ENCODE results near the gene FOXP2. TPM values are rescaled to one million over a fixed set of nuclear protein-coding genes. Genes with fewer than 3 reads are reported as not detected.

The FOXP2 gene
- polyA plus RNA-seq, 2 of the 4 experiments (the other 2 are of a cell fraction) = 0.05 TPM; not detected in 1

DNA sequence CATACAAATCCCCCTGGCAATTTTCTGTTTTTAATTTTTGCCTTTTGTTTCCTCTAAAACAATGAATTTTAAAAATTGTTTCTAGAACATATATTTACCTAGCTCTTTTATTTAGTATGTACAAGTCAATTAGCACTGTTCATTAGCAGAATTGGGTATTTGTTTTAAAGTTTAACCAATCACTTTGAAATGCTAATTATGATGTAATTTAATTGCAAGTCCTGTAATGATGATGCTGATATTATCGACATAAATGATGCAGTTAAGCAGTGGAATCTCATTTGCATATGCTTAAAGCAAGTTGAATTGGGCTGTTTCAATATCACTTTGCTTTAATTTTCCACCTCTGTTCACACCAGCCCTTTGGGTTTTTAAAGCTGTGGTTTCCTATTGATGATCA is 2.7 kb downstream of the FOXP2 start:
- CTCF ChIA-PET = interaction anchor here (0.7 kb wide), 1 partner anchor 15 kb away, joined by 3 read pairs; no protein-coding TSS in a partner anchor
- Histone ChIP-seq H3K4me1 (peaks cover 17% of the 10 kb centered on the region), H3K9me3 (no peaks in the 10 kb centered on the region), H3K27ac (no peak overlapping the region), H3K4me2 (no peak overlapping the region), H3K4me3 (no peak overlapping the region)
- FAIRE-seq (no peak), DNase-seq (ENCODE audit: low read depth in 1 of 2, low spot score in 1 of 2) (no peak), ATAC-seq (no peak)
- TF ChIP-seq HOXA7 (CRISPR knock-in tag; IDR thresholded peaks at IDR 0.05) = no peak
- POLR2A ChIA-PET = no interaction called here
- 40% methylated on average over 1 of the region's 1 CpG for WGBS (ENCODE audit: missing lambda C conversion rate)

DNA sequence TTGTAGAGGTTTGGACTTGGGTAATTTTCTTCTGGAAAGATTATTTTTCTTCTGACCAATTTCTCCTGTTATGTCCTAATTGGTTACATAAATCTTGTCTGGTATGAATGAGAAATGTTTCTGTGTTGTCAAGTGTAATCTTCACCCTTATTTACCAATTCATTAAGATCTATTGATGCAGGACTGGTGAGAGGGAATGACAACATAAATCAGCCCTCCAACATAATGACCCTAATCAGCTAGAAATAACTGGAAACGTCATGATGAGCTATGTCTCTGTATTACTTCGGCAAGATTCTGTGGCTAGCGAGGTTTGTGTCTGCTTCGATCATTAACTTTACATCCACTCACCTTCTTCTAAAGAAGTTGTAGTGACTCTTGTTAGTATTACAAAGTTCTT is 3.5 kb downstream of the FOXP2 start:
- CTCF ChIA-PET = no interaction called here
- Histone ChIP-seq H3K4me2 (no peak overlapping the region), H3K27ac (no peak overlapping the region), H3K4me1 (peaks cover 17% of the 10 kb centered on the region), H3K9me3 (no peaks in the 10 kb centered on the region), H3K4me3 (no peak overlapping the region)
- WGBS (ENCODE audit: missing lambda C conversion rate) = 79% methylated on average over 4 of the region's 4 CpGs
- FAIRE-seq (no peak), DNase-seq (ENCODE audit: low read depth in 1 of 2, low spot score in 1 of 2) (no peak), ATAC-seq (no peak)
- TF ChIP-seq TFCP2L1 (CRISPR knock-in tag; IDR thresholded peaks at IDR 0.05) (no peak), ZC3H11A (IDR thresholded peaks at IDR 0.05) (no peak), CBX8 (IDR thresholded peaks at IDR 0.05) (no peak), CHD4 (IDR thresholded peaks at IDR 0.05; ENCODE audit: borderline replicate concordance) (no peak), POLR2AphosphoS2 (conservative IDR thresholded peaks at IDR 0.05; ENCODE audit: low read length) (no peak), EHF (CRISPR knock-in tag; IDR thresholded peaks at IDR 0.05) (no peak), TP53 (CRISPR knock-in tag; IDR thresholded peaks at IDR 0.05) (no peak), ZFP36 (IDR thresholded peaks at IDR 0.05; ENCODE audit: borderline replicate concordance, partially characterized antibody) (no peak), GATA3 (IDR thresholded peaks at IDR 0.05; ENCODE audit: borderline replicate concordance) (no peak), MAZ (IDR thresholded peaks at IDR 0.05; ENCODE audit: borderline replicate concordance, low read depth, low read length) (no peak), SMC3 (IDR thresholded peaks at IDR 0.05) (no peak), KDM5A (IDR thresholded peaks at IDR 0.05) (no peak)
- TF ChIP-seq, protein P1, sequence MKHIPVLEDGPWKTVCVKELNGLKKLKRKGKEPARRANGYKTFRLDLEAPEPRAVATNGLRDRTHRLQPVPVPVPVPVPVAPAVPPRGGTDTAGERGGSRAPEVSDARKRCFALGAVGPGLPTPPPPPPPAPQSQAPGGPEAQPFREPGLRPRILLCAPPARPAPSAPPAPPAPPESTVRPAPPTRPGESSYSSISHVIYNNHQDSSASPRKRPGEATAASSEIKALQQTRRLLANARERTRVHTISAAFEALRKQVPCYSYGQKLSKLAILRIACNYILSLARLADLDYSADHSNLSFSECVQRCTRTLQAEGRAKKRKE (CRISPR knock-in tag; IDR thresholded peaks at IDR 0.05; ENCODE audit: low read depth) = no peak
- TF ChIP-seq, protein P2, sequence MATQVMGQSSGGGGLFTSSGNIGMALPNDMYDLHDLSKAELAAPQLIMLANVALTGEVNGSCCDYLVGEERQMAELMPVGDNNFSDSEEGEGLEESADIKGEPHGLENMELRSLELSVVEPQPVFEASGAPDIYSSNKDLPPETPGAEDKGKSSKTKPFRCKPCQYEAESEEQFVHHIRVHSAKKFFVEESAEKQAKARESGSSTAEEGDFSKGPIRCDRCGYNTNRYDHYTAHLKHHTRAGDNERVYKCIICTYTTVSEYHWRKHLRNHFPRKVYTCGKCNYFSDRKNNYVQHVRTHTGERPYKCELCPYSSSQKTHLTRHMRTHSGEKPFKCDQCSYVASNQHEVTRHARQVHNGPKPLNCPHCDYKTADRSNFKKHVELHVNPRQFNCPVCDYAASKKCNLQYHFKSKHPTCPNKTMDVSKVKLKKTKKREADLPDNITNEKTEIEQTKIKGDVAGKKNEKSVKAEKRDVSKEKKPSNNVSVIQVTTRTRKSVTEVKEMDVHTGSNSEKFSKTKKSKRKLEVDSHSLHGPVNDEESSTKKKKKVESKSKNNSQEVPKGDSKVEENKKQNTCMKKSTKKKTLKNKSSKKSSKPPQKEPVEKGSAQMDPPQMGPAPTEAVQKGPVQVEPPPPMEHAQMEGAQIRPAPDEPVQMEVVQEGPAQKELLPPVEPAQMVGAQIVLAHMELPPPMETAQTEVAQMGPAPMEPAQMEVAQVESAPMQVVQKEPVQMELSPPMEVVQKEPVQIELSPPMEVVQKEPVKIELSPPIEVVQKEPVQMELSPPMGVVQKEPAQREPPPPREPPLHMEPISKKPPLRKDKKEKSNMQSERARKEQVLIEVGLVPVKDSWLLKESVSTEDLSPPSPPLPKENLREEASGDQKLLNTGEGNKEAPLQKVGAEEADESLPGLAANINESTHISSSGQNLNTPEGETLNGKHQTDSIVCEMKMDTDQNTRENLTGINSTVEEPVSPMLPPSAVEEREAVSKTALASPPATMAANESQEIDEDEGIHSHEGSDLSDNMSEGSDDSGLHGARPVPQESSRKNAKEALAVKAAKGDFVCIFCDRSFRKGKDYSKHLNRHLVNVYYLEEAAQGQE (IDR thresholded peaks at IDR 0.05) = no peak
- TF ChIP-seq, protein P3, sequence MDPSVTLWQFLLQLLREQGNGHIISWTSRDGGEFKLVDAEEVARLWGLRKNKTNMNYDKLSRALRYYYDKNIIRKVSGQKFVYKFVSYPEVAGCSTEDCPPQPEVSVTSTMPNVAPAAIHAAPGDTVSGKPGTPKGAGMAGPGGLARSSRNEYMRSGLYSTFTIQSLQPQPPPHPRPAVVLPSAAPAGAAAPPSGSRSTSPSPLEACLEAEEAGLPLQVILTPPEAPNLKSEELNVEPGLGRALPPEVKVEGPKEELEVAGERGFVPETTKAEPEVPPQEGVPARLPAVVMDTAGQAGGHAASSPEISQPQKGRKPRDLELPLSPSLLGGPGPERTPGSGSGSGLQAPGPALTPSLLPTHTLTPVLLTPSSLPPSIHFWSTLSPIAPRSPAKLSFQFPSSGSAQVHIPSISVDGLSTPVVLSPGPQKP (IDR thresholded peaks at IDR 0.05; ENCODE audit: low read depth, low read length) = no peak
- POLR2A ChIA-PET = no interaction called here

DNA sequence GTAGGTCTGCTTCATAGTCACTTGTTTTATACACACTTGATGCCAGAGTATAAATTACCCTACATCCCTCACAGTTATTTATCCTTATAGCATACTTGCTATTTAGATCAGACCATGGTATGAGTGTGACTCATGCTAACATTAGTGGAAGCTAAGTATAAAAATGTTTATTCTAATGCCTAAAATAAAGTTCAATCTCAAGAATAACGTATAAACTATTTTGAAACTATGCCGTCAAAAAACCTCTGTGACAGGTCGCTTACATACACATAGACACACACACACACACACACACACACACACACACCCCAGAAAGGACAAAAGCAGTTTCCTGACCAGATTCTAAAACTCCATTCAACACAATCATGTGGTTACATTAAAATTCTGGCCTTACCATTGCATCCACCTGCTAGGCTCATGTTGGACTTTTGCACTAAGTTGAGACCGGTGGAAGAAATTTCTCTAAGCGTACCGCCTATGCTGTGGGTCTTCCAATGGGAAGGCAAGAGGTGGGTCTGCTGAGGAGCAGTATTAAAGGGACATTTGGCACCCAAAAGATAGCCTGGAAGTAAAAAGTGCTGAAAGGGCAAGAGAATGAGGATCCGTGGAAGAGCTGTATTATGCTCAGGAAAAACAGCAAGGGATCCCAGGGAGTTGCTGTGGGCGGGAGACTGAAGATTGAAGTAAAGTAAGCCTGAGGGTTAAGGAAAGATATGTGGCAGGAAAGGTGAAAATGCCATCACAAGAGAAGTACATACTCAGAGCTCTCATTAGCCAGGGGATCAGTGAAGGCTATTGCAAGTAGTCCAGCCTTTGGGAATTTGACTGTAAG is 5.0 kb downstream of the FOXP2 start:
- CTCF ChIA-PET = interaction anchor here (0.6 kb wide), 1 partner anchor 1549 kb away, joined by 3 read pairs; no protein-coding TSS in a partner anchor
- POLR2A ChIA-PET = no interaction called here
- WGBS (ENCODE audit: missing lambda C conversion rate) = 68% methylated on average over 8 of the region's 8 CpGs
- Histone ChIP-seq H3K9me3 (no peaks in the 10 kb centered on the region), H3K27ac (no peak overlapping the region), H3K4me3 (no peak overlapping the region), H3K4me2 (no peak overlapping the region), H3K4me1 (peaks cover 14% of the 10 kb centered on the region)
- ATAC-seq (no peak), FAIRE-seq (no peak), DNase-seq (ENCODE audit: low read depth in 1 of 2, low spot score in 1 of 2) (no peak)
- TF ChIP-seq RFX5 (IDR thresholded peaks at IDR 0.05) (no peak), RCOR1 (IDR thresholded peaks at IDR 0.05; ENCODE audit: low read depth, low read length) (no peak), JUNB (IDR thresholded peaks at IDR 0.05) (no peak), CEBPB (IDR thresholded peaks at IDR 0.05) (no peak), FOXS1 (CRISPR knock-in tag; IDR thresholded peaks at IDR 0.05) (no peak)
- TF ChIP-seq, protein P4, sequence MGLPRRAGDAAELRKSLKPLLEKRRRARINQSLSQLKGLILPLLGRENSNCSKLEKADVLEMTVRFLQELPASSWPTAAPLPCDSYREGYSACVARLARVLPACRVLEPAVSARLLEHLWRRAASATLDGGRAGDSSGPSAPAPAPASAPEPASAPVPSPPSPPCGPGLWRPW (IDR thresholded peaks at IDR 0.05) = no peak
- TF ChIP-seq, protein P5, sequence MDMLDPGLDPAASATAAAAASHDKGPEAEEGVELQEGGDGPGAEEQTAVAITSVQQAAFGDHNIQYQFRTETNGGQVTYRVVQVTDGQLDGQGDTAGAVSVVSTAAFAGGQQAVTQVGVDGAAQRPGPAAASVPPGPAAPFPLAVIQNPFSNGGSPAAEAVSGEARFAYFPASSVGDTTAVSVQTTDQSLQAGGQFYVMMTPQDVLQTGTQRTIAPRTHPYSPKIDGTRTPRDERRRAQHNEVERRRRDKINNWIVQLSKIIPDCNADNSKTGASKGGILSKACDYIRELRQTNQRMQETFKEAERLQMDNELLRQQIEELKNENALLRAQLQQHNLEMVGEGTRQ (IDR thresholded peaks at IDR 0.05) = no peak
